Keratinocyte (primary cell): ENCODE results near the gene NRARP.

ENCODE experiments used
- EZH2 ChIP-seq: IDR thresholded peaks from one replicate; pipeline ENCODE4 v1.6.1; 2012; ENCODE audit warnings: inconsistent platforms, mild to moderate bottlenecking, low read length, moderate library complexity
- TF ChIP-seq, protein P1 (sequence below), 3 experiments: IDR thresholded peaks in 1 of 3; conservative IDR thresholded peaks in 1 of 3; optimal IDR thresholded peaks in 1 of 3; 2 replicates in 2 of 3; 3 replicates in 1 of 3; pipeline versions ENCODE3 to v1.5.1; 2011; ENCODE audit warnings: low read length in 3 of 3, mild to moderate bottlenecking in 3 of 3, moderate library complexity in 2 of 3, control low read depth in 1 of 3, inconsistent platforms in 1 of 3; ENCODE audit not compliant: insufficient read depth in 2 of 3; ENCODE audit errors: extremely low read depth in 1 of 3

GRCh38 chr9:137278721-137279711 lies 23.1 kb downstream of the NRARP start:
- TF ChIP-seq, protein P1, sequence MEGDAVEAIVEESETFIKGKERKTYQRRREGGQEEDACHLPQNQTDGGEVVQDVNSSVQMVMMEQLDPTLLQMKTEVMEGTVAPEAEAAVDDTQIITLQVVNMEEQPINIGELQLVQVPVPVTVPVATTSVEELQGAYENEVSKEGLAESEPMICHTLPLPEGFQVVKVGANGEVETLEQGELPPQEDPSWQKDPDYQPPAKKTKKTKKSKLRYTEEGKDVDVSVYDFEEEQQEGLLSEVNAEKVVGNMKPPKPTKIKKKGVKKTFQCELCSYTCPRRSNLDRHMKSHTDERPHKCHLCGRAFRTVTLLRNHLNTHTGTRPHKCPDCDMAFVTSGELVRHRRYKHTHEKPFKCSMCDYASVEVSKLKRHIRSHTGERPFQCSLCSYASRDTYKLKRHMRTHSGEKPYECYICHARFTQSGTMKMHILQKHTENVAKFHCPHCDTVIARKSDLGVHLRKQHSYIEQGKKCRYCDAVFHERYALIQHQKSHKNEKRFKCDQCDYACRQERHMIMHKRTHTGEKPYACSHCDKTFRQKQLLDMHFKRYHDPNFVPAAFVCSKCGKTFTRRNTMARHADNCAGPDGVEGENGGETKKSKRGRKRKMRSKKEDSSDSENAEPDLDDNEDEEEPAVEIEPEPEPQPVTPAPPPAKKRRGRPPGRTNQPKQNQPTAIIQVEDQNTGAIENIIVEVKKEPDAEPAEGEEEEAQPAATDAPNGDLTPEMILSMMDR (optimal IDR thresholded peaks at IDR 0.05 in 1 of 3, IDR thresholded peaks at IDR 0.05 in 1 of 3, conservative IDR thresholded peaks at IDR 0.05 in 1 of 3; ENCODE audit: extremely low read depth in 1 of 3, insufficient read depth in 2 of 3, low read length in 3 of 3) = no peak
- TF ChIP-seq EZH2 = no peak
